MM.1S (cell line): ENCODE measurements around the gene AHRR.

Experiments used
- DNase-seq: peaks from one replicate; pipeline ENCODE4 v3.0.0-alpha.2; 2015
- H2AFZ ChIP-seq: fragments of 300-600 bp; sonication (generic); 2 replicates; pipeline ENCODE4 v1.6.0; 2016; ENCODE audit warnings: antibody characterized with exemption, low read length
- H3F3A ChIP-seq: fragments of 300-600 bp; sonication (generic); 2 replicates; pipeline ENCODE4 v1.6.1; 2016; ENCODE audit warnings: mild to moderate bottlenecking, antibody characterized with exemption, low read length, moderate library complexity, mixed read lengths; ENCODE audit not compliant: insufficient read depth
- H3K27ac ChIP-seq: fragments of 300-600 bp; sonication (generic); 2 replicates; pipeline ENCODE4 v1.5.1; 2016; ENCODE audit warnings: mild to moderate bottlenecking, low read length
- H3K27me3 ChIP-seq: fragments of 300-600 bp; sonication (generic); replicated peaks from 2 replicates; pipeline ENCODE4 v1.6.0; 2016; ENCODE audit warnings: low read length; ENCODE audit not compliant: insufficient read depth
- H3K36me3 ChIP-seq: fragments of 300-600 bp; sonication (generic); replicated peaks from 2 replicates; pipeline ENCODE4 v1.6.1; 2016; ENCODE audit warnings: mild to moderate bottlenecking, low read length, mixed read lengths; ENCODE audit not compliant: insufficient read depth
- H3K4me1 ChIP-seq: fragments of 300-600 bp; sonication (generic); 2 replicates; pipeline ENCODE4 v1.6.1; 2016; ENCODE audit warnings: low read length, mixed read lengths
- H3K4me2 ChIP-seq: fragments of 300-600 bp; sonication (generic); 2 replicates; pipeline ENCODE4 v1.6.0; 2016; ENCODE audit warnings: low read depth, low read length
- H3K4me3 ChIP-seq: fragments of 300-600 bp; sonication (generic); 2 replicates; pipeline ENCODE4 v1.5.1; 2016; ENCODE audit warnings: low read length, mixed read lengths
- H3K79me2 ChIP-seq: fragments of 300-600 bp; sonication (generic); 2 replicates; pipeline ENCODE4 v1.6.1; 2016; ENCODE audit warnings: mixed run types, low read length, mixed read lengths
- H3K9ac ChIP-seq: fragments of 300-600 bp; sonication (generic); 2 replicates; pipeline ENCODE4 v1.6.1; 2016; ENCODE audit warnings: low read length, mixed read lengths
- H3K9me2 ChIP-seq: fragments of 300-600 bp; sonication (generic); replicated peaks from 2 replicates; pipeline ENCODE4 v1.6.1; 2016; ENCODE audit warnings: mild to moderate bottlenecking, low read length, mixed read lengths; ENCODE audit not compliant: insufficient read depth
- H3K9me3 ChIP-seq: fragments of 300-600 bp; sonication (generic); replicated peaks from 2 replicates; pipeline ENCODE4 v1.6.1; 2016; ENCODE audit warnings: mild to moderate bottlenecking, low read length, mixed read lengths; ENCODE audit not compliant: insufficient read depth
- H4K20me1 ChIP-seq: fragments of 300-600 bp; sonication (generic); 2 replicates; pipeline ENCODE4 v1.6.1; 2016; ENCODE audit warnings: mild to moderate bottlenecking, low read length, moderate library complexity, mixed read lengths; ENCODE audit not compliant: insufficient read depth
- EZH2 ChIP-seq: fragments of 300-600 bp; sonication (generic); optimal IDR thresholded peaks from 2 replicates; pipeline ENCODE3; 2017; ENCODE audit warnings: low read depth, mild to moderate bottlenecking, antibody characterized with exemption, low read length, mixed read lengths
- EZH2phosphoT487 ChIP-seq: fragments of 300-600 bp; sonication (generic); IDR thresholded peaks from 2 replicates; pipeline ENCODE4 v1.6.1; 2018; ENCODE audit warnings: antibody characterized with exemption, low read length
- TF ChIP-seq, protein P1 (sequence below): fragments of 300-600 bp; sonication (generic); IDR thresholded peaks from 2 replicates; pipeline ENCODE4 v1.5.1; 2016; ENCODE audit warnings: antibody characterized with exemption, low read length, mixed read lengths

Gene AHRR

DNA sequence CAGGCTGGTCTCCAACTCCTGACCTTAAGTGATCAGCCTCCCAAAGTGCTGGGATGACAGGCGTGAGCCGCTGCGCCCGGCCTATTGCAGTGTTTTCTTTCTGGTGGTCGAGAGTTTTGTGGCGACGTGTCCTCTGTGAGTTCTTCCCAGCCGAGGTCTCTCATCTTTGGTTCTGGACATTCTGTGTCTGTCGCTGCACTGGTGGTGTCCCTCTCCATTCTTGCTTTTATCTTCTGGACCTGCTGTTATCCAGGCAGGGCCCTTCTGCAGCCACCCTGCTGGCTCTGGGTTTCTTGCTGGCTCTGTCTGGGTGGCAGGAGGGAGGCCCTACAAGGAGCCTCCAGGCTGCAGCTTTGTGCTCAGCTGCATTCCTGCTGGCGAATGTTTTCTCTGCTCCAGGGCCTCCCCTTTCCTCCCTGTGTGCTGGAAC lies 72.3 kb downstream of the AHRR start:
- Histone ChIP-seq H2AFZ (no peak overlapping the region), H3K27ac (no peak overlapping the region), H3K36me3 (no peaks in the 10 kb centered on the region), H3K4me2 (no peak overlapping the region), H3K79me2 (no peaks in the 10 kb centered on the region), H3K9me2 (no peaks in the 10 kb centered on the region), H3K27me3 (no peaks in the 10 kb centered on the region), H4K20me1 (no peaks in the 10 kb centered on the region), H3K9me3 (no peaks in the 10 kb centered on the region), H3K4me1 (no peaks in the 10 kb centered on the region), H3K9ac (no peak overlapping the region), H3K4me3 (no peak overlapping the region), H3F3A (no peaks in the 10 kb centered on the region)
- TF ChIP-seq EZH2phosphoT487 (no peak), EZH2 (no peak)
- TF ChIP-seq, protein P1, sequence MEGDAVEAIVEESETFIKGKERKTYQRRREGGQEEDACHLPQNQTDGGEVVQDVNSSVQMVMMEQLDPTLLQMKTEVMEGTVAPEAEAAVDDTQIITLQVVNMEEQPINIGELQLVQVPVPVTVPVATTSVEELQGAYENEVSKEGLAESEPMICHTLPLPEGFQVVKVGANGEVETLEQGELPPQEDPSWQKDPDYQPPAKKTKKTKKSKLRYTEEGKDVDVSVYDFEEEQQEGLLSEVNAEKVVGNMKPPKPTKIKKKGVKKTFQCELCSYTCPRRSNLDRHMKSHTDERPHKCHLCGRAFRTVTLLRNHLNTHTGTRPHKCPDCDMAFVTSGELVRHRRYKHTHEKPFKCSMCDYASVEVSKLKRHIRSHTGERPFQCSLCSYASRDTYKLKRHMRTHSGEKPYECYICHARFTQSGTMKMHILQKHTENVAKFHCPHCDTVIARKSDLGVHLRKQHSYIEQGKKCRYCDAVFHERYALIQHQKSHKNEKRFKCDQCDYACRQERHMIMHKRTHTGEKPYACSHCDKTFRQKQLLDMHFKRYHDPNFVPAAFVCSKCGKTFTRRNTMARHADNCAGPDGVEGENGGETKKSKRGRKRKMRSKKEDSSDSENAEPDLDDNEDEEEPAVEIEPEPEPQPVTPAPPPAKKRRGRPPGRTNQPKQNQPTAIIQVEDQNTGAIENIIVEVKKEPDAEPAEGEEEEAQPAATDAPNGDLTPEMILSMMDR = no peak
- no peak for DNase-seq

DNA sequence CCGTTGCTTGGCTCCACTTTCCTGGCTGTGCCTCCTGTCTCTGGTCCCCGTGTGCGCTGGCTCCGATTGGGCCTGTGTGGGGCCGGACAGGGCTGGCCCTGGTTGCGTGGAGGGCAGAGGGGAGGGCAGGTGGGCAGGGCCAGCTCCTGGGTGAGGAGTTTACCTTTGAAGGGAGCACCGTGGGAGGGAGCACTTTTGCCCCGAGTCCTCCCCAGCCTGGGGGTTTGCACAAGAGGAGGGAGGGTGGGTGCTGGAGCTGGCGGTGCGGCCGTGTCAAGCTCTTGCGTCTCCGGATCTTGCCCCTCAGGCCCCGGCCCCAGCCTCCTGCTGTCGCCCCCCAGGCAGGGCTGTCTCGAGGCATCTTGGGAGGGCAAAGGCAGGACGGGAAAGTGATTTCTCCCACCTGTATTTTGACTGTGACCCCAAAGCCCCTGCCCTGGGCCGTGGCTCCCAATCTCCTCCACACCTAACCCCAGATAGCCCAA lies 73.2 kb downstream of the AHRR start:
- TF ChIP-seq EZH2 (no peak), EZH2phosphoT487 (no peak)
- TF ChIP-seq, protein P1 = no peak
- DNase-seq = no peak
- Histone ChIP-seq H3K4me1 (no peaks in the 10 kb centered on the region), H3K4me2 (no peak overlapping the region), H3K27me3 (peaks cover 6% of the 10 kb centered on the region; the same call in 1 of the 2 replicates), H3K27ac (no peak overlapping the region), H4K20me1 (no peaks in the 10 kb centered on the region), H3K79me2 (no peaks in the 10 kb centered on the region), H2AFZ (no peak overlapping the region), H3K36me3 (no peaks in the 10 kb centered on the region), H3K4me3 (no peak overlapping the region), H3K9me2 (no peaks in the 10 kb centered on the region), H3K9me3 (no peaks in the 10 kb centered on the region), H3F3A (no peaks in the 10 kb centered on the region), H3K9ac (no peak overlapping the region)

DNA sequence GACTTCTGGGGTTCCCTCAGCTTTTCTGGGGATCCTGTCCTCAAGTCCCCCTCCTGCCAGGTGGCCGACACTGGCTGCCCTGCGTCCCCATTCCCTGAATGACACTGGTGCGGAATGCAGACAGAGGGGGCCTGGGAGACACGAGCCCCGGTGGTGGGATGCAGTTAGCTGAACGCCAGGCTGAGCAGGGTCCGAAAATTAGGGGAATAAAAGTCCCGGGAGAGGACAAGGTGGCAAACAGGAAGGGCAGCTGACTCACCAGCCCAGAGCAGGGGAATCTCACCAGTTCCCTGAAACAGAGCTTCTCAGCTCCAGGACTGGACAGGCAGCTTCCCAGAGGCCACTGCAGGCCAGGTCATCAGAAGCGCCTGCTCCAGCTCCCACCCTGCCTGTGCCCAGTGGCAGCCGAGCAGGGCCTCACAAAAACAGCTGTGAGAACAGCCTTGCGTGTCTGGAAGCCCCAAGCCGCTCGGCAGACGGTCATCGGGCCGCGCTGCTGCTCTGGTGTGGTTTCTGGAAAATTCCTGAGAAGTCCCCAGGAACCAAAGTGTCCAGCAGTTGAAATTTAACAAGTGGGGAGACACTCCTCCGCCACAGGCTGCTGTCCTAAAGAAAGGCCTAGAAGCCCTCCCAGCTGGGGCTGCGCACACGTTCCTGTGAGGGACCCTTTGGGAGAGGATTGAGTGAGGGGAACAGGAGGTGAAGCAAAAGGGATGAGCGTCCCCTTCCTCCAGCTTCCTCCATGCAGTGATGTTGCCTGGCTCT lies 73.8 kb downstream of the AHRR start:
- H3K4me1 ChIP-seq = no peaks in the 10 kb centered on the region
- no peak for DNase-seq

More for the DNA sequence above, 73.8 kb downstream of the AHRR start:
- Histone ChIP-seq H3F3A (no peaks in the 10 kb centered on the region), H3K27ac (no peak overlapping the region), H3K79me2 (no peaks in the 10 kb centered on the region), H2AFZ (no peak overlapping the region), H3K9ac (no peak overlapping the region), H3K9me3 (no peaks in the 10 kb centered on the region), H4K20me1 (no peaks in the 10 kb centered on the region), H3K4me2 (no peak overlapping the region), H3K36me3 (no peaks in the 10 kb centered on the region), H3K4me3 (no peak overlapping the region), H3K27me3 (peaks cover 12% of the 10 kb centered on the region), H3K9me2 (no peaks in the 10 kb centered on the region)
- TF ChIP-seq, protein P1 = no peak
- TF ChIP-seq EZH2phosphoT487 (no peak), EZH2 (no peak)
